Right lobe of liver (tissue), 6 donors: ENCODE measurements around the gene DDA1. TPM values are rescaled to one million over a fixed set of nuclear protein-coding genes. Genes with fewer than 3 reads are reported as not detected.
"Not testable (repeated sequence)": the region's sequence is repeated elsewhere in the genome, so short reads cannot be mapped to it uniquely, and the experiment has no call there.

Experiments
- ATAC-seq, 4 donors: fragments of 200-7000 bp; cut with Tn5 transposase; one replicate each; pipeline ENCODE4 v1.9.1; 2020; ENCODE audit warnings: mild to moderate bottlenecking in 4 of 4, moderate library complexity in 4 of 4
- DNase-seq, 3 donors: peaks; one replicate each; pipeline ENCODE4 v3.0.0-alpha.2; 2020
- H3K27ac ChIP-seq, 3 donors: fragments of 200-600 bp; one replicate each; pipeline ENCODE4 v1.8.0; 2022
- H3K27me3 ChIP-seq, 2 donors: fragments of 200-600 bp; one replicate each; pipeline ENCODE4 v1.8.0; 2022
- H3K36me3 ChIP-seq, 4 donors: fragments of 200-600 bp; sonication (generic) in 1 of 4; one replicate each; pipeline versions ENCODE4 v1.5.1 to v1.8.0; 2017 to 2022; ENCODE audit warnings: control low read depth in 1 of 4
- H3K4me1 ChIP-seq, 4 donors: fragments of 200-600 bp; sonication (generic) in 1 of 4; one replicate each; pipeline versions ENCODE4 v1.5.1 to v1.8.0; 2017 to 2022; ENCODE audit warnings: control low read depth in 1 of 4
- H3K4me3 ChIP-seq, 3 donors: fragments of 200-600 bp; one replicate each; pipeline ENCODE4 v1.8.0; 2022
- H3K9me3 ChIP-seq, 4 donors: fragments of 200-600 bp; sonication (generic) in 1 of 4; one replicate each; pipeline versions ENCODE4 v1.5.1 to v1.8.0; 2017 to 2022; ENCODE audit warnings: control low read depth in 1 of 4
- POLR2A ChIP-seq: fragments of 450-650 bp; IDR thresholded peaks from one replicate; pipeline ENCODE4 v1.6.1; 2017; ENCODE audit warnings: antibody characterized with exemption, mild to moderate bottlenecking
- WGBS: methylation state at CpG from one replicate; pipeline ENCODE4 v1.1.6; 2018; ENCODE audit warnings: low coverage, low lambda C conversion rate; ENCODE audit not compliant: insufficient coverage; ENCODE audit errors: missing lambda C conversion rate; 5-methylcytosine and 5-hydroxymethylcytosine counted together
- intact Hi-C, 2 donors: fragments of 100-400 bp; cut with DNase I; formaldehyde crosslinking; loops; one replicate each; pipeline versions ENCODE4 v1.11.2 to v1.14.1; 2022
- total RNA-seq, 6 experiments: library from RNA; depleted of rRNA in 2 of 6; stranded (reverse); fragments of >200 nt in 2 of 6; fragmentation: NEBNext Ultra II Directional in 3 of 6; extraction: Animal tissue kit (Norgen Biotek cat#: 25700) in 3 of 6; gene quantifications; one replicate each; pipeline versions ENCODE4 v1.1.0 to v1.2.4, GENCODE V29; 2016 to 2023
- TF ChIP-seq, protein P1 (sequence below), 4 donors: fragments of 200-600 bp in 3 of 4; fragments of 450-650 bp in 1 of 4; IDR thresholded peaks; one replicate each; pipeline versions ENCODE4 v1.5.1 to v1.8.0; 2016 to 2022; ENCODE audit warnings: antibody characterized with exemption in 4 of 4, mild to moderate bottlenecking in 2 of 4
- donor health status: DM: no; HTN: yes; CAD: no.
- donor health status: DM: no; HTN: no; CAD: no.
- donor health status: DM: no; HTN: no; CAD: no.
- donor health status: DM: no; HTN: yes; CAD: no.
- donor health status: DM: no; HTN: yes; CAD: no.

The DDA1 gene
- total RNA-seq, 6 experiments from 2014 or later = 10.4 to 23.4 (median 14.1) TPM

DNA sequence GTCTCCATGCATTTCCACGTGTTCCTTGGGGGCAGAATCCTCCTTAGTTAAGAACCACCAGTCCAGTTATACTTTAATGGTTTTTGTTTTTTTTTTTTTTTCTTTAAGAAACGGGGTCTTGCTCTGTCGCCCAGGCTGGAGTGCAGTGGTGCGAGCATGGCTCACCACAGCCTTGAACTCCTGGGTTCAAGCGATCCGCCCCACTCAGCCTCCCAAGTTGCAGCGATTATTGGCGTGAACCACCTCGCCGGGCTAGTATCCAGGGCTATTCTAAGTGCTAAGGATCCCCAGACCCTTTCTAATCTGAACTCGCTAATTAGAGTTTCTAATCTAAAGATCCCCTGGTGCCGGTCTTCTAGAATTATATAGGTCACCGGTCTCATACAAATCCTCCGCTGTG, 15.8 kb upstream of the DDA1 start:
- ATAC-seq = no peak
- 87% methylated on average over 11 of the region's 14 CpGs for WGBS

DNA sequence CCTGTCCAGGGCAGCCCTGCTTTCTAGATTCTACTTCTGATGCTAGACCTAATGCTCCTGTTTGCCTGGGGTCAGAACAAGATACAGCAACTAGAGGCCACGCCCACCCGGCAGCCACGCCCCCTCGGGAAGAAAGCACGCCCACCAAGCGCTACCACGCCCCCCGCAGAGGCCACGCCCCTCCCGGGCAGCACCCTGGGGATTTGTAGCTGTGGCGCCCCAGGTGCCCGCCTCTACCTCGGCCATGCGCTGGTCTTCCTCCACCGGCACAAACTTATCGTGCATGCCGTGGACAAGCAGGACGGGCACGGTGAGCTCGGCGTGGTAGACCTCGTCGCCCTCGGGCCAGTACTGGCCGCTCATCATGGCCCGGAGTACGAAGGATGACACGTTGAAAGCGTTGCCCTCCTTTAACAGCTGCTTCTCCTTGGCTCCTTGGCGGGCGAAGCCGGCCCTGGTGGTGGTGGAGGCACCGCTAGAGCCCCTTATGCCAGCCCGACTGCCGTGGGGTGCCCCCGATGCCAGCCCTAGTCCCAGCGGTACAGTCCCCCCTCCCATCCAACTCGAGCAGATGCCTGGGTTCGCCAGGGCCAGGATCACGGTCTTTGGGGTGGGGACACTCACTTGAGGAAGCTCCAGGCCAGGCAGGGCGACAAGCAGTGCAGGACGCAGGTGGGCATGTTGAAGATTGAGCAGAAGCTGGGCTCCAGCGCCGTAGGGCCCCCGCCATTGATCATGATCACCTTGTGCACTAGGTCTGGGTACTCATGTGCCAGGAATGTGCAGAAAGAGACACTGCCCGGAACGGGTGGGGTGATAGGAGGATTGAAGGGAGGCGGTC, 15.1 kb upstream of the DDA1 start:
- ATAC-seq = peak in 3 of 4 donors; percentile 16 to 59 (median 29)
- no peaks in the 10 kb centered on the region for H3K36me3 ChIP-seq
- no peaks in the 10 kb centered on the region for H3K9me3 ChIP-seq
- peak in 1 of 3 donors; percentile 57 for DNase-seq
- no peaks in the 10 kb centered on the region for H3K4me1 ChIP-seq
- H3K27me3 ChIP-seq = no peaks in the 10 kb centered on the region
- H3K27ac ChIP-seq = no peak overlapping the region
- intact Hi-C loops = no loop called here
- TF ChIP-seq, protein P1, sequence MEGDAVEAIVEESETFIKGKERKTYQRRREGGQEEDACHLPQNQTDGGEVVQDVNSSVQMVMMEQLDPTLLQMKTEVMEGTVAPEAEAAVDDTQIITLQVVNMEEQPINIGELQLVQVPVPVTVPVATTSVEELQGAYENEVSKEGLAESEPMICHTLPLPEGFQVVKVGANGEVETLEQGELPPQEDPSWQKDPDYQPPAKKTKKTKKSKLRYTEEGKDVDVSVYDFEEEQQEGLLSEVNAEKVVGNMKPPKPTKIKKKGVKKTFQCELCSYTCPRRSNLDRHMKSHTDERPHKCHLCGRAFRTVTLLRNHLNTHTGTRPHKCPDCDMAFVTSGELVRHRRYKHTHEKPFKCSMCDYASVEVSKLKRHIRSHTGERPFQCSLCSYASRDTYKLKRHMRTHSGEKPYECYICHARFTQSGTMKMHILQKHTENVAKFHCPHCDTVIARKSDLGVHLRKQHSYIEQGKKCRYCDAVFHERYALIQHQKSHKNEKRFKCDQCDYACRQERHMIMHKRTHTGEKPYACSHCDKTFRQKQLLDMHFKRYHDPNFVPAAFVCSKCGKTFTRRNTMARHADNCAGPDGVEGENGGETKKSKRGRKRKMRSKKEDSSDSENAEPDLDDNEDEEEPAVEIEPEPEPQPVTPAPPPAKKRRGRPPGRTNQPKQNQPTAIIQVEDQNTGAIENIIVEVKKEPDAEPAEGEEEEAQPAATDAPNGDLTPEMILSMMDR (IDR thresholded peaks at IDR 0.05) = no peak
- TF ChIP-seq POLR2A = no peak
- whole genome bisulfite sequencing = 80% methylated on average over 25 of the region's 48 CpGs
- H3K4me3 ChIP-seq = no peak overlapping the region

More for the DNA sequence above, 15.8 kb upstream of the DDA1 start:
- H3K27ac ChIP-seq = no peak overlapping the region
- no peak overlapping the region for H3K4me3 ChIP-seq
- H3K4me1 ChIP-seq = no peaks in the 10 kb centered on the region
- no peaks in the 10 kb centered on the region for H3K27me3 ChIP-seq
- H3K36me3 ChIP-seq = no peaks in the 10 kb centered on the region
- intact Hi-C loops = no loop called here
- TF ChIP-seq POLR2A = no peak
- TF ChIP-seq, protein P1 (IDR thresholded peaks at IDR 0.05) = no peak
- H3K9me3 ChIP-seq = no peaks in the 10 kb centered on the region
- DNase-seq = no peak

DNA sequence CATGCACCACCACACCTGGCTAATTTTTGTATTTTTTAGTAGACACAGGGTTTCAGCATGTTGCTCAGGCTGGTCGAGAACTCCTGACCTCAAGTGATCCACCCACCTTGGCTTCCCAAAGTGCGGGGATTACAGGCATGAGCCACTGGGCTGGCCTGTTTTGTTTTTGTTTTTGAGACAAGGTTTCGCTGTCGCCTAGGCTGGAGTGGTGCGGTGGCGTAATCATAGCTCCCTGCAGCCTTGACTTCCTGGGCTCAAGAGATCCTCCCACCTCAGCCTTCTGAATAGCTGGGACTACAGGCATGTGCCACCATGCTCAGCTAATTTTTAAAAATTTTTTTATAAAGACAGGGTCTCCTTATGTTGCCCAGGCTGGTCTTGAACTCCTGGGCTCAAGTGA, 13.8 kb upstream of the DDA1 start:
- H3K27ac ChIP-seq, intact Hi-C loops, H3K4me3 ChIP-seq, ATAC-seq, H3K36me3 ChIP-seq, H3K27me3 ChIP-seq, H3K4me1 ChIP-seq, DNase-seq, H3K9me3 ChIP-seq: not testable (repeated sequence)
- WGBS = 95% methylated on average over 3 of the region's 6 CpGs

DNA sequence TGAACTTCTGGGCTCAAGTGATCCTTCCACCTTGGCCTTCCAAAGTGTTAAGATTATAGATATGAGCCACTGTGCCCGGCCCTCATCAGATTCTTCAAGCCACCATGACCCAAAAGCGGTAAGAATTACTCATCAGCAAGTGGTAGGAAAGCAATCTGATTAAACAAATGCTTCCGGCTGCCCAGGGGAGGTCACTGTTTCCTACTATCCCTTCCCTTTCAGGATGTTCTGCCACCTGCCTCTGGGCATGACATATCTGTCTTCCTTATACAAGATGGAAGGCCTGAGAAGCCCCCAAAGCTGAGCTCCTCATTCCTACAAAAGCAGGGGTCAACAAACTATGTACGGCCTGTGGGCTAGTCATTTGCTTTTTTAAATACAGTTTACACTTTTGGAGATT, 13.1 kb upstream of the DDA1 start:
- peak in 1 of 4 donors; percentile 58 for ATAC-seq
- Histone ChIP-seq H3K36me3 (peaks cover 0 to 2% (median 0%) of the 10 kb centered on the region in 4 donors), H3K9me3 (no peaks in the 10 kb centered on the region), H3K27me3 (no peaks in the 10 kb centered on the region), H3K4me3 (no peak overlapping the region), H3K4me1 (no peaks in the 10 kb centered on the region), H3K27ac (no peak overlapping the region)
- intact Hi-C loops = no loop called here
- TF ChIP-seq POLR2A = no peak
- TF ChIP-seq, protein P1 (IDR thresholded peaks at IDR 0.05) = peak in 1 of 4 donors; percentile 10
- WGBS = 56% methylated on average over 3 of the region's 4 CpGs
- no peak for DNase-seq

DNA sequence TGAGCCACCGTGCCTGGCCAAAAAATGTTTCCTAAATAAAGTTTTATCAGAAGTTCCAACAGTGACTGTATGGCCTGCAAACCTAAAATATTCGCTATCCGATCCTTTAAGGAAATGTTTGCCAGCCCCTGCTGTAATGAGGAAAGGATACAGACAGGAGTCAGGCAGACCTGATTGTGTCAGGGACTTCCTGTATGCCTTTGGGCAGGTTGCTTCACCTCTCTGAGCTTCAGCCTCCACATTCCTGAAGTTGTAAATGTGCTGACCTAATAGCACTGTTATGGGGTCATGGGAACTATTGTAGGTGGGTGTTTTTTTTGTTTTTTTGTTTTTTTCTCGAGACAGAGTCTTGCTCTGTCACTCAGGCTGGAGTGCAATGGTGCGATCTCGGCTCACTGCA, 12.4 kb upstream of the DDA1 start:
- TF ChIP-seq, protein P1 (IDR thresholded peaks at IDR 0.05) = no peak
- TF ChIP-seq POLR2A = no peak
- no peak overlapping the region for H3K4me3 ChIP-seq
- peaks cover 0 to 2% (median 0%) of the 10 kb centered on the region in 4 donors for H3K36me3 ChIP-seq
- intact Hi-C loops = no loop called here
- no peaks in the 10 kb centered on the region for H3K9me3 ChIP-seq
- H3K27ac ChIP-seq = no peak overlapping the region
- no peaks in the 10 kb centered on the region for H3K4me1 ChIP-seq
- ATAC-seq = no peak
- no peak for DNase-seq
- 81% methylated on average over 3 of the region's 6 CpGs for WGBS
- no peaks in the 10 kb centered on the region for H3K27me3 ChIP-seq
